ENCODE measurements around the gene ATP2C2.

DNA sequence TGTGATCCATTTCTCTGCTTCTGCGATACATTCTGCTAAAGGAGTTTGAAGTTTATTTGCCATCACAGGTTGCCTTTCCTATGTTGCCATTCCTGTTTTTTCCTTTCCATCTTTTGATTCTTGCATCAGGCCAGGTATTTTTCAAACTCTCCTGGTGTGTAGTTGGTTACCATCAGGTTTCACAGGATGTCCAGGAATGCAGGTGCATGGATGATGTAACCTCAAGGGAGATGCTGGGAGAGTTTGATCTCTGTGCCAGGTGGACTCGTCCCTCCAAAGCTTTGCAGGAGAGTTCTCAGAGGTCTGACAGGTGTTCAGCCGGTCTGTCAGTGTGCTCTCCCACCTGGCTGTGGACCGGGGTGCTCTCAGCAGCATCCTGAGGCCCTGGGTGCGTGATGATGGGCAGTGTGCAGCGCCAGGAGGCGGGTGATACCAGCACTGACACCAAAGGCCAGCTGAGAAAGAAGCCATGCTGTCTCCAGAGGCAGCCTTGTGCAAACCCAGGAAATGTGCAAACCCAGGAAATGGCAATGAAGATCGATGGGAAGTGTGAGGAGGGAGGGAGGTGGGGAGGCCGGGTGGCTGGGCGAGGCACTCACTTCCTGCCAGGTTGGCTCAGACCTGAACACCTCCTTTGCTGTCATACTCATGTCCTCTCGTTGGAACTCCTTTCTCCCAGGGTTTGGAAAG lies 1.7 kb downstream of the ATP2C2 start:
- TF ChIP-seq, protein P1, sequence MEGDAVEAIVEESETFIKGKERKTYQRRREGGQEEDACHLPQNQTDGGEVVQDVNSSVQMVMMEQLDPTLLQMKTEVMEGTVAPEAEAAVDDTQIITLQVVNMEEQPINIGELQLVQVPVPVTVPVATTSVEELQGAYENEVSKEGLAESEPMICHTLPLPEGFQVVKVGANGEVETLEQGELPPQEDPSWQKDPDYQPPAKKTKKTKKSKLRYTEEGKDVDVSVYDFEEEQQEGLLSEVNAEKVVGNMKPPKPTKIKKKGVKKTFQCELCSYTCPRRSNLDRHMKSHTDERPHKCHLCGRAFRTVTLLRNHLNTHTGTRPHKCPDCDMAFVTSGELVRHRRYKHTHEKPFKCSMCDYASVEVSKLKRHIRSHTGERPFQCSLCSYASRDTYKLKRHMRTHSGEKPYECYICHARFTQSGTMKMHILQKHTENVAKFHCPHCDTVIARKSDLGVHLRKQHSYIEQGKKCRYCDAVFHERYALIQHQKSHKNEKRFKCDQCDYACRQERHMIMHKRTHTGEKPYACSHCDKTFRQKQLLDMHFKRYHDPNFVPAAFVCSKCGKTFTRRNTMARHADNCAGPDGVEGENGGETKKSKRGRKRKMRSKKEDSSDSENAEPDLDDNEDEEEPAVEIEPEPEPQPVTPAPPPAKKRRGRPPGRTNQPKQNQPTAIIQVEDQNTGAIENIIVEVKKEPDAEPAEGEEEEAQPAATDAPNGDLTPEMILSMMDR (IDR thresholded peaks at IDR 0.05), result no peak
- no peak for TF ChIP-seq POLR2A (IDR thresholded peaks at IDR 0.05)
